Loucy (cell line): ENCODE measurements around the gene PLAC1.

ENCODE experiments used
- H2AFZ ChIP-seq: fragments of 200-600 bp; sonication (generic); 2 replicates; pipeline ENCODE4 v1.6.0; 2016; ENCODE audit warnings: antibody characterized with exemption, mild to moderate bottlenecking, low read length, moderate library complexity
- H3F3A ChIP-seq: fragments of 200-600 bp; 2 replicates; pipeline ENCODE4 v1.6.0; 2016; ENCODE audit warnings: antibody characterized with exemption, low read depth, mild to moderate bottlenecking
- H3K27me3 ChIP-seq: fragments of 200-600 bp; sonication (generic); 2 replicates; pipeline ENCODE4 v1.6.1; 2014; ENCODE audit warnings: low read length, mild to moderate bottlenecking; ENCODE audit not compliant: insufficient read depth, poor library complexity, severe bottlenecking
- H3K36me3 ChIP-seq: fragments of 200-600 bp; sonication (generic); 2 replicates; pipeline ENCODE4 v1.6.1; 2016; ENCODE audit warnings: low read length; ENCODE audit not compliant: insufficient read depth
- H3K4me1 ChIP-seq: fragments of 200-600 bp; sonication (generic); 2 replicates; pipeline ENCODE4 v1.5.1; 2014; ENCODE audit warnings: low read length, mild to moderate bottlenecking; ENCODE audit not compliant: insufficient read depth, poor library complexity, severe bottlenecking
- H3K4me2 ChIP-seq: fragments of 200-600 bp; sonication (generic); 2 replicates; pipeline ENCODE4 v1.6.0; 2014; ENCODE audit warnings: antibody characterized with exemption, low read length, low read depth, mild to moderate bottlenecking; ENCODE audit not compliant: poor library complexity, severe bottlenecking
- H3K4me3 ChIP-seq: fragments of 200-600 bp; sonication (generic); 2 replicates; pipeline ENCODE4 v1.5.1; 2014; ENCODE audit warnings: low read length, mild to moderate bottlenecking, mixed read lengths; ENCODE audit not compliant: poor library complexity, severe bottlenecking
- H3K79me2 ChIP-seq: fragments of 200-600 bp; sonication (generic); 2 replicates; pipeline ENCODE4 v1.6.1; 2014; ENCODE audit warnings: low read length; ENCODE audit not compliant: insufficient read depth
- H3K9ac ChIP-seq: fragments of 200-600 bp; sonication (generic); 2 replicates; pipeline ENCODE4 v1.6.0; 2014; ENCODE audit warnings: mild to moderate bottlenecking, low read depth, low read length, moderate library complexity; ENCODE audit not compliant: poor library complexity, severe bottlenecking
- H3K9me2 ChIP-seq: fragments of 200-600 bp; sonication (generic); replicated peaks from 2 replicates; pipeline ENCODE4 v1.6.1; 2016; ENCODE audit warnings: low read depth, low read length, mixed read lengths
- H3K9me3 ChIP-seq: fragments of 200-600 bp; sonication (generic); 2 replicates; pipeline ENCODE4 v1.6.1; 2014; ENCODE audit warnings: mild to moderate bottlenecking, antibody characterized with exemption, low read length, low read depth; ENCODE audit not compliant: insufficient read depth
- H4K20me1 ChIP-seq: fragments of 200-600 bp; sonication (generic); 2 replicates; pipeline ENCODE4 v1.6.0; 2014; ENCODE audit warnings: antibody characterized with exemption, low read length, mild to moderate bottlenecking; ENCODE audit not compliant: insufficient read depth, poor library complexity, severe bottlenecking
- EZH2phosphoT487 ChIP-seq: fragments of 200-600 bp; IDR thresholded peaks from 2 replicates; pipeline ENCODE4 v1.6.1; 2018; ENCODE audit warnings: antibody characterized with exemption, mild to moderate bottlenecking, moderate library complexity, borderline replicate concordance
- TF ChIP-seq, protein P1 (sequence below): fragments of 200-600 bp; sonication (generic); conservative IDR thresholded peaks from 2 replicates; pipeline ENCODE4 v1.5.1; 2014; ENCODE audit warnings: mild to moderate bottlenecking, antibody characterized with exemption, low read length

Gene PLAC1

DNA sequence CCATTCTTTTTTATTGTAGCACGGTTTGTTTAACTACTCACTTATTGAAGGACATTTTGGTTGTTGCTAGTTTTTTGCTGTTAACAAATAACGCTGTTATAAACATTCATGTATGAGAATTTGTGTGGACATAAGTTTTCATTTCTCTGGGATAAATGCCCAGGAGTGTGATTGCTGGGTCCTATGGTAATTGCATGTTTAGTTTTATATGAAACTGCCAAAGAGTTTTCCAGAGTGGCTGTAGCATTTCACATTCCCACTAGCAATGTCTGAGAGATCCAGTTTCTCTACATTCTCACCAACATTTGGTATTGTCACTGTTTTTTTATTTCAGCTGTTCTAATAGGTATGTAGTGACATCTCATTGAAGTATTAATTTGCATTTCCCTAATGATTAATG lies 66.8 kb downstream of the PLAC1 start:
- Histone ChIP-seq H3K9ac (no peak overlapping the region), H3K4me3 (no peak overlapping the region), H4K20me1 (no peaks in the 10 kb centered on the region), H3K27me3 (no peaks in the 10 kb centered on the region), H2AFZ (no peak overlapping the region), H3K4me2 (no peak overlapping the region), H3F3A (no peaks in the 10 kb centered on the region), H3K79me2 (no peaks in the 10 kb centered on the region), H3K4me1 (no peaks in the 10 kb centered on the region), H3K36me3 (no peaks in the 10 kb centered on the region), H3K9me2 (no peaks in the 10 kb centered on the region), H3K9me3 (no peaks in the 10 kb centered on the region)
- TF ChIP-seq EZH2phosphoT487 = no peak
- TF ChIP-seq, protein P1, sequence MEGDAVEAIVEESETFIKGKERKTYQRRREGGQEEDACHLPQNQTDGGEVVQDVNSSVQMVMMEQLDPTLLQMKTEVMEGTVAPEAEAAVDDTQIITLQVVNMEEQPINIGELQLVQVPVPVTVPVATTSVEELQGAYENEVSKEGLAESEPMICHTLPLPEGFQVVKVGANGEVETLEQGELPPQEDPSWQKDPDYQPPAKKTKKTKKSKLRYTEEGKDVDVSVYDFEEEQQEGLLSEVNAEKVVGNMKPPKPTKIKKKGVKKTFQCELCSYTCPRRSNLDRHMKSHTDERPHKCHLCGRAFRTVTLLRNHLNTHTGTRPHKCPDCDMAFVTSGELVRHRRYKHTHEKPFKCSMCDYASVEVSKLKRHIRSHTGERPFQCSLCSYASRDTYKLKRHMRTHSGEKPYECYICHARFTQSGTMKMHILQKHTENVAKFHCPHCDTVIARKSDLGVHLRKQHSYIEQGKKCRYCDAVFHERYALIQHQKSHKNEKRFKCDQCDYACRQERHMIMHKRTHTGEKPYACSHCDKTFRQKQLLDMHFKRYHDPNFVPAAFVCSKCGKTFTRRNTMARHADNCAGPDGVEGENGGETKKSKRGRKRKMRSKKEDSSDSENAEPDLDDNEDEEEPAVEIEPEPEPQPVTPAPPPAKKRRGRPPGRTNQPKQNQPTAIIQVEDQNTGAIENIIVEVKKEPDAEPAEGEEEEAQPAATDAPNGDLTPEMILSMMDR = no peak

DNA sequence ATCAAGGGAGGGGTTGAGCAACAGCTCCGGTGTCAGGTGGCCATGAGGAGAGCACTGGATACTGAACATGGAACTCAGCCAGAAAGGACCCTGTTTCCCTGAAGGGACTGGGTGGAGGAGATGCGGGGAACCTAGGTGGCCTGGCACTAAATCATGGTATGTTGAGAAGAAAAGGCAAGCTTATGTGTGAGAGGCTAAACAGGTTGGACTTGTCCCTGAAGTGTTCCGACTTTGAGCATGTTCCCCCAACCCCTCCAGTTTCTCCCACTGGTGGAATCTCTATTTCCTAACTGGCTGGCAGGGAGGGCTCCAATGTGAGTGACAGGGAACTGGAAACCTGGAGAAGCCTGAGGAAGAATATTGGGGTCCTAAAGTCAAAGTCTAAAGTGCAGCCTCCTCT lies 69.5 kb downstream of the PLAC1 start:
- Histone ChIP-seq H3K27me3 (no peaks in the 10 kb centered on the region), H3K9ac (no peak overlapping the region), H3K79me2 (no peaks in the 10 kb centered on the region), H3K9me2 (no peaks in the 10 kb centered on the region), H3K9me3 (no peaks in the 10 kb centered on the region), H3K4me3 (no peak overlapping the region), H3K36me3 (no peaks in the 10 kb centered on the region), H4K20me1 (no peaks in the 10 kb centered on the region), H2AFZ (no peak overlapping the region), H3K4me2 (no peak overlapping the region), H3K4me1 (no peaks in the 10 kb centered on the region), H3F3A (no peaks in the 10 kb centered on the region)
- TF ChIP-seq, protein P1 = no peak
- no peak for TF ChIP-seq EZH2phosphoT487

DNA sequence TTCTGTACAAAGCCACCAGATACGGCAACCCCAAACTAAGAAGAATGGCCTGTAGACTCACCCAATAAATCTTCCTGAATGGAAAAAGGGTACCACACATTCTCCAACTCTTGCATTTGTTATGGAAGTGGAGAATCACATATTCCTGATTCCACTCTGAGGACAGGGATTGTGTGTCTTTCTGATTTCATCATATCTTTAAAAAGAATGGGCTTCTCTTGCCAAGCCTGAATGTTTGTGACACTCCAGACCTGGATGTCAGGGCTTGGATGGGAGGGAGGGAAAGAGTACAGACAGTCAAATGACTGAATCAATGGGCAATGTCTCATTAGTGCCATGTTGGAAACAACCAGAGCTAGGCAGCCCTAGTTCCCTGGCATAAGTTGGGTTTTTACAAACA lies 77.4 kb downstream of the PLAC1 start:
- H3K9ac ChIP-seq = no peak overlapping the region

More for the DNA sequence above, 77.4 kb downstream of the PLAC1 start:
- no peaks in the 10 kb centered on the region for H4K20me1 ChIP-seq
- H3K9me2 ChIP-seq = no peaks in the 10 kb centered on the region
- no peaks in the 10 kb centered on the region for H3K9me3 ChIP-seq
- H3K4me1 ChIP-seq = no peaks in the 10 kb centered on the region
- no peaks in the 10 kb centered on the region for H3K36me3 ChIP-seq
- H3K79me2 ChIP-seq = no peaks in the 10 kb centered on the region
- H2AFZ ChIP-seq = no peak overlapping the region
- H3K4me2 ChIP-seq = no peak overlapping the region
- TF ChIP-seq EZH2phosphoT487 = no peak
- TF ChIP-seq, protein P1 = no peak
- no peaks in the 10 kb centered on the region for H3F3A ChIP-seq
- H3K4me3 ChIP-seq = no peak overlapping the region
- no peaks in the 10 kb centered on the region for H3K27me3 ChIP-seq
